Esophagus squamous epithelium (tissue), 5 donors: Measurements from ENCODE around the gene MAML3. TPM values are rescaled to one million over a fixed set of nuclear protein-coding genes. Genes with fewer than 3 reads are reported as not detected.

ENCODE experiments used
- DNase-seq: peaks from one replicate; lab custom pipeline; 2025; lab: John Stamatoyannopoulos, UW
- H3K27ac ChIP-seq, 4 donors: fragments of 200-600 bp; sonication (generic); one replicate each; pipeline ENCODE4 v1.5.1; 2016 to 2019; ENCODE audit warnings: mild to moderate bottlenecking in 1 of 4
- H3K27me3 ChIP-seq, 4 donors: fragments of 200-600 bp; sonication (generic); 1 replicate in 3 of 4; 2 replicates in 1 of 4; pipeline versions ENCODE4 v1.5.1 to v1.6.0; 2017 to 2021; ENCODE audit warnings: antibody characterized with exemption in 1 of 4
- H3K36me3 ChIP-seq, 3 donors: fragments of 200-600 bp; sonication (generic); one replicate each; pipeline ENCODE4 v1.5.1; 2016 to 2019
- H3K4me1 ChIP-seq, 3 donors: fragments of 200-600 bp; sonication (generic); one replicate each; pipeline ENCODE4 v1.5.1; 2017 to 2019
- H3K4me3 ChIP-seq, 4 donors: fragments of 200-600 bp; sonication (generic); 1 replicate in 3 of 4; 2 replicates in 1 of 4; pipeline ENCODE4 v1.5.1; 2016 to 2019; ENCODE audit warnings: mild to moderate bottlenecking in 2 of 4, moderate library complexity in 1 of 4
- H3K9me3 ChIP-seq, 3 donors: fragments of 200-600 bp; sonication (generic); one replicate each; pipeline ENCODE4 v1.5.1; 2016 to 2019
- CTCF ChIP-seq, 6 experiments: fragments of 450-650 bp in 4 of 6; fragments of 200-600 bp in 2 of 6; sonication (generic) in 2 of 6; IDR thresholded peaks; one replicate each; pipeline ENCODE4 v1.5.1; 2016 to 2019; ENCODE audit warnings: antibody characterized with exemption in 6 of 6, mild to moderate bottlenecking in 4 of 6, moderate library complexity in 4 of 6
- POLR2A ChIP-seq, 4 donors: fragments of 450-650 bp; IDR thresholded peaks; one replicate each; pipeline ENCODE4 v1.6.1; 2017; ENCODE audit warnings: antibody characterized with exemption in 4 of 4, mild to moderate bottlenecking in 4 of 4, moderate library complexity in 3 of 4
- WGBS, 2 donors: methylation state at CpG; one replicate each; pipeline ENCODE4 v1.1.5; 2018; 5-methylcytosine and 5-hydroxymethylcytosine counted together
- intact Hi-C: fragments of 100-400 bp; cut with DNase I; formaldehyde crosslinking; loops from one replicate; pipeline ENCODE4 v1.15.0; 2022
- total RNA-seq, 4 donors: library from RNA; depleted of rRNA; stranded (reverse); fragments of >200 nt; gene quantifications; one replicate each; pipeline ENCODE4 v1.1.0, GENCODE V29; 2016
- donor health status: DM: yes; HTN: yes; CAD: no.

MAML3 gene
- total RNA-seq, 4 donors from 2014 or later, result 6.9 to 14.2 (median 8.9) TPM

GRCh38 chr4:139908636-139909437 is 245.1 kb downstream of the MAML3 start:
- intact Hi-C loops, result no loop called here
- H3K4me1 ChIP-seq, result peaks cover 0 to 32% (median 3%) of the 10 kb centered on the region in 3 donors
- TF ChIP-seq CTCF (IDR thresholded peaks at IDR 0.05) (no peak), POLR2A (IDR thresholded peaks at IDR 0.05) (no peak)
- H3K36me3 ChIP-seq, result no peaks in the 10 kb centered on the region
- no peak overlapping the region for H3K27ac ChIP-seq
- no peaks in the 10 kb centered on the region for H3K9me3 ChIP-seq
- no peak overlapping the region for H3K4me3 ChIP-seq
- WGBS, 2 donors, result 72 to 90% methylated on average over 9 of the region's 9 CpGs
- H3K27me3 ChIP-seq, result no peaks in the 10 kb centered on the region
- DNase-seq, result no peak

GRCh38 chr4:139907001-139907809 is 246.8 kb downstream of the MAML3 start:
- DNase-seq, result no peak
- no peak overlapping the region for H3K27ac ChIP-seq
- no peaks in the 10 kb centered on the region for H3K9me3 ChIP-seq
- H3K36me3 ChIP-seq, result no peaks in the 10 kb centered on the region
- no peak for TF ChIP-seq POLR2A (IDR thresholded peaks at IDR 0.05)
- no peak for TF ChIP-seq CTCF (IDR thresholded peaks at IDR 0.05)
- intact Hi-C loops, result no loop called here
- no peaks in the 10 kb centered on the region for H3K27me3 ChIP-seq
- peaks cover 3 to 25% (median 5%) of the 10 kb centered on the region in 3 donors for H3K4me1 ChIP-seq
- H3K4me3 ChIP-seq, result no peak overlapping the region

- intact Hi-C loops, result no loop called here
- no peak for DNase-seq
- no peaks in the 10 kb centered on the region for H3K27me3 ChIP-seq
- no peak overlapping the region for H3K27ac ChIP-seq
- 71 to 79% methylated on average over 1 of the region's 1 CpG for WGBS, 2 donors
- H3K36me3 ChIP-seq, result no peaks in the 10 kb centered on the region
- TF ChIP-seq POLR2A (IDR thresholded peaks at IDR 0.05) (no peak), CTCF (IDR thresholded peaks at IDR 0.05) (no peak)
- peaks cover 8 to 42% (median 13%) of the 10 kb centered on the region in 3 donors for H3K4me1 ChIP-seq
- no peak overlapping the region for H3K4me3 ChIP-seq
- H3K9me3 ChIP-seq, result no peaks in the 10 kb centered on the region
Measured at GRCh38 chr4:139905489-139905888, 248.5 kb downstream of the MAML3 start.

GRCh38 chr4:139904406-139904805 is 249.6 kb downstream of the MAML3 start:
- no peak for DNase-seq
- intact Hi-C loops, result no loop called here
- Histone ChIP-seq H3K27me3 (no peaks in the 10 kb centered on the region), H3K27ac (no peak overlapping the region), H3K4me1 (peaks cover 8 to 42% (median 13%) of the 10 kb centered on the region in 3 donors), H3K9me3 (no peaks in the 10 kb centered on the region), H3K36me3 (no peaks in the 10 kb centered on the region), H3K4me3 (no peak overlapping the region)
- TF ChIP-seq CTCF (IDR thresholded peaks at IDR 0.05), result no peak
- TF ChIP-seq POLR2A (IDR thresholded peaks at IDR 0.05), result no peak
- WGBS, 2 donors, result 71 to 91% methylated on average over 5 of the region's 5 CpGs

- DNase-seq, result no peak
- WGBS, 2 donors, result 96 to 100% methylated on average over 2 of the region's 2 CpGs
- no peak overlapping the region for H3K4me3 ChIP-seq
- H3K27ac ChIP-seq, result no peak overlapping the region
- H3K9me3 ChIP-seq, result no peaks in the 10 kb centered on the region
- no peaks in the 10 kb centered on the region for H3K27me3 ChIP-seq
- H3K4me1 ChIP-seq, result peaks cover 8 to 42% (median 13%) of the 10 kb centered on the region in 3 donors
- no peaks in the 10 kb centered on the region for H3K36me3 ChIP-seq
- TF ChIP-seq CTCF (IDR thresholded peaks at IDR 0.05) (no peak), POLR2A (IDR thresholded peaks at IDR 0.05) (no peak)
- intact Hi-C loops, result no loop called here
Measured at GRCh38 chr4:139903845-139904244, 250.1 kb downstream of the MAML3 start.
